Measurements from ENCODE around the gene SNAP47.

Gene SNAP47

DNA sequence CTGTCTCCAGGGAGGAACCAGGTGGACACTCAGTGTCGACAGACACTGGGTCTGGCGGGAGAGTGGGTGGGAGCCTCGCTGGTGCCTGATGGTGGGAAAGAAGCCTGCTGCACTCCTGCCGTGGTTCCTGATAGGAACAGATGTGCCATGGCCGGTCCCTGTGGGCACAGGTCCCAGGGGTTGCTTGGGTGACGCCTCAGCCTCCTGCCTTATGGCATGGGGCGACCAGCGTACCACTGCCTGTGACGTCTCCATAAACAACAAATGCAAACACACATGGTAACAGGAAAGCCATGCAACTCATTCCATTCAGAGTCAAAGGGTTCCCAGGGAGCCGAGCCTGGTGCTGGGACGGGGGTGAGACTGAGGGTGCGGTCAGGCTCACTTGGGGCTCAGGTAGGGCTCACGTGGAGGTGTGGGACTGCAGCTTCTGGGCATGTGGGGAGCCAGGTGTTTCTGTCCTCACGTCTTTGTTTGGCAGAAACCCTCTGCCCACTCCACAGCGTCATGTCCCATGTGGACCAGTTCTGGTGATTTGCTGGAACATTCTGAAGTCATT, 34.8 kb downstream of the SNAP47 start:
- no peak for DNase-seq

DNA sequence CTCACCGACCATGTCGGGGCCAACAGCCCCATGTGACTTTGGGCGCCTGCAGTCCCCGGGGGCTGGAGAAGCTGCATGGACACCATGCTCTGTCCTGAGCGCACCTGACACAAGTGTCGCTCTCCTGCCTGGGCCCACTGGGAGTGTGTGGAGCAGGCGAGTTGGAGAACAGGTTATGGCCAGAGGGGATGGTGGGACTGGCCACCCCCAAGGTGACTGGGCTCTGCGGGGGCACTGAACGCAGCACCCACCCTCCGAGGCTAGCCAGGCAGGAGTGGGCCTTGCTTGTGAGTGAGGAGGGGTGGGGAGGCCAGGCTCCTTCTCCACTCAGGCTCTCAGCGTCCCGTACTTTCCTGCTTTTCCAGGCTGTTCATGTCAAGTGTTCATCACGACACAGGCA, 35.6 kb downstream of the SNAP47 start:
- DNase-seq: no peak

DNA sequence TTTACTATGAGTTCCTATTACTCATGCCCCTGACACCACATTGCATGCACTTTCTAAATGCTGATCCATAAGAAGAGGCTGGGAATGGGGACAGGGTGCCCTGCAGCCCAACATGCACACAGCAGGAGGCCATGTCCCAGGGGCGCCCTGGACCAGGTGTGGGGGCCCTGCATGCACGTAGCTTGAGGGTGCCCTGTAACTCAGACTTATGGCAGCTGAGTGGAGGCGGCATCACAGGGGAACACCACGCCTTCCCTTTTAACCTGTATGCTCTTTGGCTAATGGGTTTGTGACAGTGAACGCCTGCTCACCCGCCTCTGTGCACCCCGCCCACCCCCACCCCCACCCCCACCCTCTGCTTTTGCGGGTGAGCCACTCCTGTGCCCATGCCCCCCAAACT, 36.1 kb downstream of the SNAP47 start:
- no peak for DNase-seq

DNA sequence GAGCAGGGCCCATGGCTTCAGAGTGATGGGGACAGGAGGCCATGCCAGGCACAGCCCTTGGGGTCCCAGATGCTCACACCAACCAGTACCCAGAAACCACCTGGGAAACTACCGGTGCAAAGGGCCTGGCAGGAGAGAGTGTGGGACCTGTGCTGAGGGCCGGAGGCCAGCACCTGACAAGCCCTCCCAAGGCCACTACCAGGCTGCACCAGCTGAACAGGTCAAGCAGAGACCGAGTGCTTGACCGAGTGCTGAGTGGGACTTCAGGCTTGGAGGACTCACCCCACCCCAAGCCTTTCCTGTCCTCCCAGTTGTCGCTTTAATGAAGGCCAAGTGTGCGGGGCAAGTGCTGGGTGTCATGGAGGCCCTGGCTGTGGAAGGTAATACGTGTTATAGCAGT, 36.5 kb downstream of the SNAP47 start:
- no peak for DNase-seq

DNA sequence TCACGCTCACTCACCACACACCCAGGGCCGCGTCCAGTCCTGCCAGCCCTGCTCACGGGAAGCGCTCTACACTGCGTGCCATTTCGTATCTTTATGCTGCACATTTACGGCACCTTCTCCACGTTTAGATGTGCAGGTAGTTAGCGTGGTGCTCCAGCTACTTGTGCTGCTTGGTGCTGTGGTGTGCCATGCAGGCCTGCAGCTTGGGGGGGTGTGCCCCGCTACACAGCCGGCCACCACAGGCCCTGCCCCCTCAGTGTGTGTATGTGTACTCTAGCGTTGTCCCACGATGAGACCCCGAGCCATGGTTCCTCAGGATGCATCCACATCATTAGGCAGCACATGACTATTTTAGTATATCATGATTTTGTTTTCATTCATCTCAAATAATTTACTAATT, 38.3 kb downstream of the SNAP47 start:
- no peak for DNase-seq

DNA sequence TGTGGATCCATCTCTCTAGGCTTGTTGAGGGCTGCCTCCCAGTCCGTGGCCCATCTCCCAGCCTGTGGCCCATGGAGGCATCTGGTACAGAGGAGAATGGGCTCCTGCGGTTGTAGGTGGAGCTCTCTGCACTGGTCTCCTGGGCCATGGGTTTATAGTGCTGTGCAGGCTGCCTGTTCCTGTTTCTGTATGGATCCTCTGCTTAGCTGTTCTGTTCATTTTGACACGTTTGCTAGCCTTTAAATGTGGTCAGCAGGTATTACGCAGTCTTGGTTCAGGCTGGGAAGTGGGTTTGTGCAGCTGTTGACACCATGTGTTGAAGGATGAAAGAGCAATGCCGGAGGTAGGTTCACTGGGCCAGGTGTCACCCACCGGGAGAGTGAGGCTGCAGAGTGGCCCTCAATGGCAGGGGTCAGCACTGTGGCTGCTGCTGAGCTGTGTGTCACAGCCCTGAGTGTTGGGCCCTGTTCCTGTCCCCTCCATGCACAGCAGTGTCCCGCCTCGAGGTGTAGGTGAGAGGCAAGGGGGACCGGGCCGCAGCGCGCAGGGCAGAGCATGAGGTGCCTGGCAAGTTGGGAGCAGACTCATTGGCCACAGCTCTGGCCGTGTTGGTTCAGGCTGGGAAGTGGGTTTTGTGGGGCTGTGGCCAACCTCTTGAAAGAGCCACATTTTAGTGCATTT, 39.0 kb downstream of the SNAP47 start:
- DNase-seq: no peak

DNA sequence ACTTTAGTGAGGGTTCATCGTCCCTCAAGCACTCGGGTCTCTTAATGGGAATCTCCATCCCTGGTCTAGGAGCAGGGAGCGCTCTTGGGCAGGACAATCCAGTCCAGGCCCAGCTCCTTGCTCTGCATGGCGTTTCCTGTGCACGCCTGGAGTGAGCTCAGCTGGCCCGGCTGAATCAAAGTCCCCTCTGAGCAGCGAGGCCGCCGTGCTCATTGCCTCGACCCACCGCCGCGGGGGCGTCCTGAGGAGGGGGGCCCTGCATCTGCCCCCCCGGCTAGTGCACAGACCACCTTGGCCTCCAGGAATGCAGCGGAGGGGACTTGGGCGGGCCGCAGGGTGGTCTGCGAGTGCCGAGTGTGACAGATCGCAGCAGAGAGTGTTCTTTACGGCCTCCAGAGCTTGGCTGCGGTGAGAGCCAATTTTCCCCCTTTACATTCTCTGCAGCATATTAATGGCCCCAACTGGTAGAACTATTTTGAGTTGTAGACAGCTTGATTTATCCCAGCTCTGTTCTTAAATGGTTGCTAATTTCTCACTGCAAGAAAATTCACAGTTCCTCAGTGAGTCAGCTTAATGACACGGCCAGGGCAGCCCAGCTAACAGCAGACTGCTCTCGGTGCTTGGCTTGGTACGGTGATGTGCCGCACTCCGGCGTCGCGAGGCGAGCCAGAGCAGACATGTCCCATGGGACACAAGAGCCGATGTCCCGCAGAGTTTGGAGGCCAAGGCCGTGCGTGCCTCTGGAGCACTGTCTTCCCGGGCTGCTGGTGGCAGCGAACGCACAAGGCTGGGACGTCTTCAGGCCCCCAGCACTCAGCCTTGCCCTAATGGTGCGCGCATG, 39.8 kb downstream of the SNAP47 start:
- DNase-seq: no peak

DNA sequence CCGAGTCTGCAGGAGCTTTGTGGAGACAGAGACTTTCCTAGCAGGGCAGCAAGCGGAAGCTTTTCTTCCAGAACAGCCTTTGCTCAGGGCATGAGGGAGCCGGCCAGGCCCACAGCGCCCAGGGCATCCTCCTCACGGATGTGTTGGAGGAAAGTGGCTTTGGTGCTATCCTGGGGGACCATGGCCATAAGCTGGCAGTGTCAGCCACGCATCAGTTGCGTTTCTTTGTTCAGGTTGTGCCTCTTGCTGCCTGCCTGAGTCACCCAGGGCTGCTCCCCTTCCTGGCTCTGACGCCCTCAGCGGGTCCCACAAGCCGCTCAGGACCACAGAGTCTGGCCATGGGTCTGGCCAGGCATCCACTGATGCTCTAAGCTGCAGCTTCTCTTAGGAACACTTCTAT, 40.6 kb downstream of the SNAP47 start:
- no peak for DNase-seq

DNA sequence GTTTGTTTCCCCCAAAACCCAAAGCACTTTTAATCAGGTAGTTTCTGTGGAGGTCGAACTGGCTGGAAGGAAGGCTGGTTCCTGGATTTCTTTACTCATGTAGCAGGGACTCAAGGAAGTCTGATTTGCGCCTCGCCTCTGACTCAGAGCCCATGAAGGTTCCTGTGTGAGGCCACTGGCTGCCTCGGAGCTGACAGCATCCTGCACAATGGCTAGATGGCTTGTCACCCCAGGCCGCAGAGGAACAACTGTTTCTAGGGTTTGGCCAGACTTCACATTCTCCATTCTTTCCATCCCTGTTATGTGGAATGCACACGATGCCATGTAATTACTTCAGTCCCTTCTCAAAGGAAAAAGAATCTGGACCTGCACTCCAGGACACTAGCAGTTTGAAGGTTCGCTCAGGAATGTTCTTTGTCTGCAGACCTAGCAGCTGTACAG, 41.1 kb downstream of the SNAP47 start:
- no peak for DNase-seq

DNA sequence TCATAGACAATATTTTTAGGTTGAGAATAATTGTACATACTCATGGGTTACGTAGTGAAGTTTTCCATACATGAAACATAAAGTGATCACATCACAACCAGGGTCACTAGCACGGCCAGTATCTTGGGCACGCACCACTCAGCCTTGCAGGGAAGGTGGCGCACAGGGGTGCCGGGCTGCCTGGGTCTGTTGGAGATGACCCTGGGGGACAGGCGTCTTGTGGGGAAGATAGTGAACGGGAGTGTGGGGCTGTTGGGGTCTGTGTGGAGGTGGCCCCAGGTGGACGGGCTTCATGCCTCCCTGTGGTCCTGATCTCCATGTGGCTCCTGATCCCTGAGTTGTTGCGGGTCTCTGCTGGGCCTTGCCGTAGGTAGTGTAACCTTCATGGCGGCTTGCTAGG, 41.9 kb downstream of the SNAP47 start:
- DNase-seq: no peak

DNA sequence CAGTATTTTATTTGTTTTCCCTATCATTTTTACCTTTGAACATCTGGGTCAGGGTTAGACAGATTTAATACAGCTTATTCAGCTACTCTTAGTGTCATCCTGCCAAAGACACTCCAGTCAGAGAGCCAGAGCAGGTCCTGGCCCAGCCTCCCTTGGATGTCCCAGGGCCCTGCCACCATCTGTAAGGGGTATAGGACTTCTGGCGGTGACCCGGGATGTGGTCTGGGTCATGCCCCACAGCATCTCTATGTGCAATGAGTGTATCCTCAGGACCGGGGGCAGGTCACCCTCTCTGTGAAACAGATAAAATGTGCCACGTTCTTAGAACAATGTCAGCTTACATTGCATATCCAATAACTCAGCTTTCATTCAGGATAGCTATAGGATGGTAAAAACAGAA, 42.4 kb downstream of the SNAP47 start:
- no peak for DNase-seq

DNA sequence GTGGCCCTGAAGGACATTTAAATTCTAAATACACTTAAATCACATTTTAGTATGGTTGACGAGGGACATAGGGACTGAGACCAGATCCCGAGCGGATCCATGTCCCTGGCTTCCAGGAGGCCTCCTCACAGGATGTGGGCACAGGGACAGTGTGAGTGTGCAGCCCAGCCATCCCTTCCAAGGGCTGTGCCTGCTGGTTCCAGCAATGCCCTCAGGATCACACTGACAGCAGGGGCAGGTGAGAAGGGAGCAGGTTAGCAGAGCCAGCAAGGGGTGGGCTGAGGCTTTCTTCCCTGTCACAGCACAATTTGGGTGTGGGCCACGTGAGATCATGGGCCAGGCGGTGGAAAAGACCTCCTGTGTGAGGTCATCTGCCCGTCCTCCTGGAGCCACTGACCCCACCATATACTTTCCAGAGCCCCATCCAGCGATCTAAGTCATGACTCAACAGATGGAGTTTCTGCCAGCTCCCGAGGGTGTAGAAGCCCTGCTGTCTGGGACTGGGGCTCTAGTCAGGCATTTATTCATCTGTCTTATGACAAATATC, 43.2 kb downstream of the SNAP47 start:
- DNase-seq: no peak

DNA sequence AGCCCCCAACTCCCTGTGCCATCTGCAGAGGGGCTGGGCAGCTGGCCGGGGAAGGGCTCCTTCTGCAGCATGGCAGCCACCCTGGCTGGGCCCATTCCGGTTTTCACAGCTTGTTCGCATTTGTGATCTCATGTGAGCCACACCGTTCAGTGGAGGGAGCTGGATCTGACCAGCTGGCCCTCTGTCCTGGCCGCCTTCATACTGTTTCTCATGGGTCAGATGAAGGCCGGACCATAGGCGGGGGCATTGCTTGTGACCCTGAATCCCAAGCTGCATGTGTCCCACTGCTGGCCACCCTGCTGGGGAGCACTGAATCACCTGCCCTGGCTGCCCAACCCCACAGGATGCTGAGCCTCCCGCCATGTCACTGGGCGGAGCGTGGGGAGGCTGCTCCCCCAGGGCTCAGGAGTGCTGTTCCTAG, 43.8 kb downstream of the SNAP47 start:
- DNase-seq: no peak

DNA sequence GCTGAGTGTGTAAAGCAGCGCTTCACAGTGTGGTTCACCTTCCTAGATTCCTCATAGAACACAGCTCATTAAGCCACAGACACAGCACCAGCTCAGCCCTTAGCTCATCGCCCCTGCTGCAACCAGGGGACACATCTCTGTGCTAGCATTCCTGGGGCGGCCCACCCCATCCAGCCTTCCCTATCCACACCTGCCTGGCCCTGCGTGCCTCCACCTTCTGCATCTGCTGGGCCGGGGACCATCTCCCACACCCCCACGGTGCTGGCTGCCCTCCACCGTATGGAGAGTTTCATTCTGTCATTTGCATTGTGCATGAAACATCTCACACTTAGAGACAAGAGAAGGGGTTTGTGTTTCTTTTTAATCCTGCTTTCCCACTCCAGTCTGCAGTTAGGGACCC, 44.5 kb downstream of the SNAP47 start:
- no peak for DNase-seq

DNA sequence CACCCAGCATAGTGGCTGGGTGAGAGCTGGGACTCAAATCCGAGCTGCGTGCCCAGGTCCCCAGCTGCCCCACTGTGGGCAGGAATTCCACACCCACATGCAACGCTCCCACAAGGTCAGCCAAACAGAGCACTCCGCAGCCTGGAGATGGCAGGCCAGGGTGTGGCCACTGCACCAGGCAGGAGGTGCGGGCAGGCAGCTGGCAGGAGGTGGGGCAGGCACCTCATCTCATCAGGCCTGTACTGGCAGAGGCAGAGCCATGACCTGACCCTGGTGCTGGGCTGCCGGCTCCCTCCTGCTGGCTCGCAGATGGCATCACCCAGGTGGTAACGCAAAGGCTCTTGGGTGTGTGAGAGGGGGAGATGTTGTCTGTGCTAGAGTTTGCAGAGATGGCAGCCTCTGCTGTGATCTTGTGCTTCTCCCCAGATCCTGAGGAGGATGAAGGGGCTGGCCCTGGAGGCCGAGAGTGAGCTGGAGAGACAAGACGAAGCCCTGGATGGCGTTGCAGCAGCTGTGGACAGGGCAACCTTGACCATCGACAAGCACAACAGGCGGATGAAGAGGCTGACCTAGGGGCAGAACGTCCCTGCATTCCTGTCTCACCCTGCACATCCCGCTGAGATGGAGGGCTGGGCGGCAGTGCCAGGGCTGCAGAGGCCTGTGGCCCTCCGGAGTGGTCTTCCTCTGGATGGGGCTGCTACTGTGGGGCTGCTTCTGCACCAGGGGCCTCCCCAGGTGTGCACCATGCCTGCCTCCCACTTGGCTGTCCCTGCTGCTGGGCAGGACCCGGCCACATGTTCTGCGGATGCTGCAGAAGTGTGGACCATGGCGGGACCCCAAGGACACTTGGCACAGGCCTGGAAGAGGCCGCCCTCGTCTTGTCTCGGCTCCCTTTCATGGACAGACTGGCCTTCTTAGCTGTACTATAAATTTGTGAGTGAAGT, 45.1 kb downstream of the SNAP47 start:
- no peak for DNase-seq

DNA sequence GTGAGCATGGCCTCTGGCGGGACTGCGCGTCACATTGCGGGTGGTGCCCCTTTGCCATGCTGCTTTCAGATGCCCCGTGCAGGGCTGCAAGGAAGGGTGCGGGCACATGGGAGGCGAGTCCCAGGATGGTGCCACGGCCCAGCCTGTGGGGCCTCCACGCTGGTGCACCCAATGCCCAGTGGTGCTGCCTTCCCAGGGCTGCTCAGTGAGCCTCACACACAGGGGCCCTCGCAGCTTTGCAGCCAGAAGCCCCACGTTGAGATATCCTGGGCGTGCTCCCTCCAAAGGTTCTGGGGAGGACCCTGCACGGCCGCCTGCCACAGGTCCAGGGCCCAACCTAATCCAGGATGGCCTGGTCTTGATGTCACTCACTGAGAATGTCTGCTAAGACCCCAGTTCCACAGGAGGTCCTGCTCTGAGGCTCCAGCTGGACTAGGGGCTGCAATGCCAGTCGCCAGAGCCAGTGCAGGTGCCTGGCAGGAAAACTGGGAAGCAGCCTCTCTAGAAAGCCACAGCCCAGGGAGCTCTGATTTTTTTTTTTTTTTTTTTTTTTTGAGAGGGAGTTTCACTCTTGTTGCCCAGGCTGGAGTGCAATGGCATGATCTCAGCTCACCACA, 46.2 kb downstream of the SNAP47 start:
- no peak for DNase-seq

DNA sequence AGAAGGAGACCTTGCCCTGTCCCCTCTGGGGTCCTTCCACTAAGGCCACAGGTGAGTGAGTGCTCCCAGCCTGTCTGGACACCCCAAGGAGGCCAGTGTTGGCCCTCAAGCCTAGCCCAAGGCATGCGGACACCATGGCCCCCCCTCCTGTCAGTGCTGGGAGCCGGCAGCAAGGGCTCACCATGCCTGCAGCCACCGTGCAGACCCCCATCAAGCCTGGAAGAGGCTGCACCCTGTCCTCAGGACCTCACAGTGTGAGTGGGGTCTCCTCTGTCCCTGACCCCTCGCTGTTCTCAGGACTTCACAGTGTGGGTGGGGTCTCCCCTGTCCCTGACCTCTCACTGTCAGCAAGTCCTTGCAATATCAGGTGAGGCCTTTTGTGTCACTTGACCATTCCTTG, 47.0 kb downstream of the SNAP47 start:
- no peak for DNase-seq

DNA sequence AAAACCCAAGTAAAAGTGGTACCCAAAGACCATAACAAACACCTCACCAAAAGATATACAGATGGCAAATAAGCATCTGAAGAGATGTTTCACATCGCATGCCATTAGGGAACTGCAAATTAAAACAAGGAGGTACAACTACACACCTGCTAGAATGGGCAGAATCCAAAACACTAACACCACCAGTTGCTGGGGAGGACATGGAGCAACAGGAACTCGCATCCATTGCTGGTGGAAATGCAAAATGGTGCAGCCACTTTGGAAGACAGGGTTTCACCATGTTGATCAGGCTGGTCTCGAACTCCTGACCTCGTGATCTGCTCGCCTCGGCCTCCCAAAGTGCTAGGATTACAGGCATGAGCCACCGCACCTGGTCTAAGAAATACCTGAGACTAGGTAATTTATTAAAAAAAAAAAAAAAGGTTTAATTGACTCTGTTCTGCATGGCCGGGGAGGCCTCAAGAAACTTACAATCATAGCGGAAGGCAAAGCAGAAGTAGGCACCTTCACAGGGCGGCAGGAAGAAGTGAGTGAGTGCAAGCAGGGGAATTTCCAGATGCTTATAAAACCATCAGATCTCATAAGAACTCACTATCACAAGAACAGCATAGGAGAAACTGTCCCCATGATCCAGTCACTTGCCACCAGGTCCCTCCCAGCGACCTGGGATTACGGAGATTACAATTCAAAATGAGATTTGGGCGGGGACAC, 50.0 kb downstream of the SNAP47 start:
- no peak for DNase-seq

DNA sequence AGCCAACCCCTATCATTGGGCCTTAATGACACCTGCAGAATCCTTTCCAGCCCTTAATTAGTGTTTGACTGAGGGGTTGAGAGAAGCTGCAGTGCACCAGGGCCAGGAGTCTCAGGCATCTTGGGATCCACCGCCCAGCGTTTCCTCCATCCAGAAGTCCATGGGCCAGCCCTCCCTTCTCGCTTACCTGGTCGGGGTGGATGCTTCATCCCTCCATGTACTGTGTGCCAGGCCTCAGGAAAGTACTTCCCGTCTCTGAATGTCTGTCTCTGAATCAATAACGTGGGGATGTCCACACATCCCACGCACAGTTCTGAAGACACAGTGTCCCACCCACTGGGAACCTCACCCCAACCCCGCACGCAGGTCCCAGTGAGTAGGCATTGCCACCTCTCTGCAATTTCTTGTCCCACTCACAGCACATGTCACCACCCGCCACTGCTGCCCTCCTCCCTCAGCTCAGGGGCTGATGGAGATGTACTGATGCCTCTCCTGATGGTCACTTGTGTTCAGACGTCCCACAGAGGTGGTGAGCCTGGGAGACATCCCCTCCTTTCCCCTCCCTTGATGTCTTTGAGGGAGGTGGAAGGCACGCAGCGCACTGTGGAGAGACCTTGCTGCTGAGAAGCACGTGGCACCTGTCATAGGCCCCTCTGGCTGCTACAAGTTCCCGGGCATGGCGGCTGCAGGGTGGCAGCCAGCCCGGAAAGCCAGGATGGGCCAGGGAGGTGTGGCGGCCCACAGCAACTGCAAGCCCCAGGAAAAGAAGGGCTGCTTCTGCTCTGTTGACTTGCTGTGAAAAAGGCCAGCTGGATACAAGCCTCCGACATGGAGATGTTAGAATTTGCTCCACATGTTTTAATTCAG, 50.8 kb downstream of the SNAP47 start:
- DNase-seq: no peak

DNA sequence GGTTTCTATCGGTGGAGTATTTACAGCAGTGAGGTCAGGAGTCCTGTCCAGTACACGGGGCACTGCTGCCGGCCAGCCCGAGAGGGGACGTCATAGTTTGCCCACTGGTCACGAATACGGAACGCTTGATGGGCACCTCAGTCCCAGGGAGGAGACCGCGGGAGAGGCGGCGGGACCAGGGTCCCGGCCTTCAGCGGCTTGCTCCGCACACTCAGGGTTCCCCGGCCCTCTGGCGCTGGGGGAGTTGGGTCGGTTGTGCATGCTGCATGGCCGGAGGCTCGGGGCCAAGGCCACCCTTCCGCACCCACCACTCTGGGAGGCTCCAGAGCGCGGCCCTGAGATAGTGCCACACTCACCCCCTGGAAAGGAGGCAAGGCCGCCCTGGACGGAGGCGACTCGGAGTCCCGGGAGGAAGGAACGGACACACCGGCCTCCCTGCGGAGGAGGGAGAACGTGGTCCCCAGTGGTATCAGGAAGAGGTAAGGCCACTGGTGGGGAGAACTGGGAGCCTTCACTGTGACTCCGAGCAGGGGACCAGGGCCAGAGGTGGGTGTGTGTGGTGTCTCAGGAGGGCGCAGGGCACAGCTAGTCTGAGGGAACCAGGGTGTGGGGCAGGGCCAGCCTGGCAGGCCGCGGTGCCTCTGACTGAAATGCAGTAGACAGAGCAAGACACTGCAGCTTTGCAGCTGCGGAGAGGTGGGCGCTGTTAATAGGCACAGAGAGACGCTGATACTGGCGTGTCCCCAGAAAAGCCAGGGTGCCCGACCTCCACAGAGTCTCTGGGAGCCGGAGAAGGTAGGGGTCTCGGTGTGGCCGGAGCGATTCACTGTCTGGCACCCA, 51.7 kb downstream of the SNAP47 start:
- no peak for DNase-seq
